HepG2 (cell line): ENCODE results near the gene TST. TPM values are rescaled to one million over a fixed set of nuclear protein-coding genes. Genes with fewer than 3 reads are reported as not detected.
A peak's percentile ranks its signal among the peaks of the same experiment; 100 is the strongest.

Source experiments
- AKAP8 ChIP-seq: sonication (generic); formaldehyde crosslinking; IDR thresholded peaks from 2 replicates; pipeline ENCODE4 v1.5.1; 2020; ENCODE audit warnings: mild to moderate bottlenecking, missing genetic modification reagents
- CEBPG ChIP-seq: IDR thresholded peaks from 2 replicates; pipeline ENCODE4 v1.6.1; 2016
- ESRRA ChIP-seq: sonication (generic); formaldehyde crosslinking; IDR thresholded peaks from 2 replicates; pipeline ENCODE4 v1.5.1; 2020; ENCODE audit warnings: mild to moderate bottlenecking, low read depth, missing genetic modification reagents
- FOXA1 ChIP-seq, 2 experiments: fragments of 450-650 bp in 1 of 2; sonication (generic) in 1 of 2; formaldehyde crosslinking in 1 of 2; IDR thresholded peaks; 2 replicates each; pipeline versions ENCODE4 v1.4.0 to v1.6.1; 2016 to 2020; ENCODE audit warnings: missing genetic modification reagents in 1 of 2
- JUN ChIP-seq: sonication (generic); formaldehyde crosslinking; IDR thresholded peaks from 2 replicates; pipeline ENCODE4 v1.4.0; 2020; ENCODE audit warnings: mild to moderate bottlenecking, missing genetic modification reagents
- MAF1 ChIP-seq: sonication (generic); formaldehyde crosslinking; IDR thresholded peaks from 2 replicates; pipeline ENCODE4 v1.5.0; 2020; ENCODE audit warnings: missing genetic modification reagents, borderline replicate concordance
- MYC ChIP-seq: sonication (generic); formaldehyde crosslinking; IDR thresholded peaks from 2 replicates; pipeline ENCODE4 v1.9.0; 2021; ENCODE audit warnings: missing genetic modification reagents, borderline replicate concordance
- PRPF4 ChIP-seq: fragments of 200-400 bp; formaldehyde crosslinking; IDR thresholded peaks from 2 replicates; pipeline ENCODE4 v1.6.1; 2016; ENCODE audit warnings: low read length, low read depth; ENCODE audit not compliant: poor library complexity, severe bottlenecking
- RFXAP ChIP-seq: sonication (generic); formaldehyde crosslinking; IDR thresholded peaks from 2 replicates; pipeline ENCODE4 v1.4.0; 2020; ENCODE audit warnings: missing genetic modification reagents, borderline replicate concordance
- SCMH1 ChIP-seq: sonication (generic); formaldehyde crosslinking; IDR thresholded peaks from 2 replicates; pipeline ENCODE4 v1.9.0; 2021; ENCODE audit warnings: missing genetic modification reagents, mild to moderate bottlenecking, borderline replicate concordance
- SRSF4 ChIP-seq: fragments of 200-400 bp; formaldehyde crosslinking; IDR thresholded peaks from one replicate; pipeline ENCODE4 v1.6.1; 2018; ENCODE audit warnings: mild to moderate bottlenecking, low read depth, low read length, moderate library complexity; ENCODE audit not compliant: poor library complexity, severe bottlenecking
- ZEB1 ChIP-seq: IDR thresholded peaks from 2 replicates; pipeline ENCODE4 v1.6.1; 2012; ENCODE audit warnings: mild to moderate bottlenecking, low read depth, inconsistent platforms; ENCODE audit not compliant: insufficient replicate concordance
- ZIK1 ChIP-seq: sonication (generic); formaldehyde crosslinking; IDR thresholded peaks from 2 replicates; pipeline ENCODE4 v1.5.0; 2020; ENCODE audit warnings: mild to moderate bottlenecking, low read depth, missing genetic modification reagents, borderline replicate concordance
- ZMYM3 ChIP-seq: sonication (generic); formaldehyde crosslinking; IDR thresholded peaks from 2 replicates; pipeline ENCODE4 v1.5.1; 2020; ENCODE audit warnings: mild to moderate bottlenecking, missing genetic modification reagents
- ZNF660 ChIP-seq: sonication (generic); formaldehyde crosslinking; IDR thresholded peaks from 2 replicates; pipeline ENCODE4 v1.5.1; 2020; ENCODE audit warnings: mild to moderate bottlenecking, low read depth, missing genetic modification reagents, borderline replicate concordance
- polyA plus RNA-seq, 8 experiments: library from polyadenylated mRNA; depleted of rRNA in 3 of 8; stranded (reverse) in 7 of 8; unstranded in 1 of 8; fragments of >200 nt; fragmentation: Illumina TruSeq in 4 of 8; extraction: Trizol in 4 of 8; gene quantifications; 2 replicates each; pipeline versions ENCODE4 v1.2.1 to v1.2.3, GENCODE V29; 2011 to 2016; ENCODE audit warnings: low read depth in 4 of 8, missing spikeins in 1 of 8, mixed read lengths in 1 of 8; ENCODE audit not compliant: insufficient read depth in 1 of 8
- total RNA-seq, 5 experiments: library from RNA; depleted of rRNA; stranded (reverse); fragments of >200 nt; fragmentation: Illumina TruSeq; extraction: Trizol; gene quantifications; 2 replicates each; pipeline ENCODE4 v1.2.3, GENCODE V29; 2016; ENCODE audit warnings: low read depth in 1 of 5
- TF ChIP-seq, protein P1 (sequence below): sonication (generic); formaldehyde crosslinking; IDR thresholded peaks from 2 replicates; pipeline ENCODE4 v1.4.0; 2020; ENCODE audit warnings: mild to moderate bottlenecking, missing genetic modification reagents
- TF ChIP-seq, protein P2 (sequence below): sonication (generic); formaldehyde crosslinking; IDR thresholded peaks from 2 replicates; pipeline ENCODE4 v1.5.1; 2020; ENCODE audit warnings: mild to moderate bottlenecking, missing genetic modification reagents, moderate library complexity
- TF ChIP-seq, protein P3 (sequence below): sonication (generic); formaldehyde crosslinking; IDR thresholded peaks from 2 replicates; pipeline ENCODE4 v1.4.0; 2020; ENCODE audit warnings: missing genetic modification reagents
- TF ChIP-seq, protein P4 (sequence below): sonication (generic); formaldehyde crosslinking; IDR thresholded peaks from 2 replicates; pipeline ENCODE4 v1.4.0; 2020; ENCODE audit warnings: missing genetic modification reagents

The TST gene
- total and polyA plus RNA-seq, 2 of the 13 experiments (the other 11 are each of a cell fraction or from before 2014, with no cell fraction given), result 44.6 to 63.6 TPM

DNA sequence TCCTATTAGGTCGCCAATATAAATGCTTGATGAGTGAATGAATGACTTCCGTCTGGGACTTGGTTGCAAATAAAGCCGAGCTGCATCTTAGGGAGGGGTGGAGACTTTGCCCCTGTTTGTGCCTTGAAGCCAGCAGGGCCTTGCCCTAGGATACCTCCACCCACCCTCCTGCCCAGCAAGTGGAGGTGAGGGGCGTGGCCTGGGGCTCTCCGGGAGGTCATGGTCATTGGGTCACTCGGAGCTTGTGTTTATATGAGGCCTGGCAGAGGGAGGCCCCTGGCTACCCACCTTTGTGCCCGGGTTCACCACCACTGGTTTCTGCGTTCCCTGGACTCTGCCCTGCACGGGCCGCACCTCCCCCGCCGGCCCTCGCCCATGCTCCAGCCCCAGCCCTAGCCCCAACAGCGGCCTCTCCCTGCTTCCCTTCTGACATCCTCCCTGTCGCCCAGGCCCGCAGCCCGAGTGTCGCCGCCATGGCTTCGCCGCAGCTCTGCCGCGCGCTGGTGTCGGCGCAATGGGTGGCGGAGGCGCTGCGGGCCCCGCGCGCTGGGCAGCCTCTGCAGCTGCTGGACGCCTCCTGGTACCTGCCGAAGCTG lies 4.6 kb upstream of the TST start (continued):
- TF ChIP-seq, protein P1, sequence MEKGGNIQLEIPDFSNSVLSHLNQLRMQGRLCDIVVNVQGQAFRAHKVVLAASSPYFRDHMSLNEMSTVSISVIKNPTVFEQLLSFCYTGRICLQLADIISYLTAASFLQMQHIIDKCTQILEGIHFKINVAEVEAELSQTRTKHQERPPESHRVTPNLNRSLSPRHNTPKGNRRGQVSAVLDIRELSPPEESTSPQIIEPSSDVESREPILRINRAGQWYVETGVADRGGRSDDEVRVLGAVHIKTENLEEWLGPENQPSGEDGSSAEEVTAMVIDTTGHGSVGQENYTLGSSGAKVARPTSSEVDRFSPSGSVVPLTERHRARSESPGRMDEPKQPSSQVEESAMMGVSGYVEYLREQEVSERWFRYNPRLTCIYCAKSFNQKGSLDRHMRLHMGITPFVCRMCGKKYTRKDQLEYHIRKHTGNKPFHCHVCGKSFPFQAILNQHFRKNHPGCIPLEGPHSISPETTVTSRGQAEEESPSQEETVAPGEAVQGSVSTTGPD (CRISPR knock-in tag), result peak; percentile 53; the same call in 1 of the 2 replicates
- TF ChIP-seq, protein P2, sequence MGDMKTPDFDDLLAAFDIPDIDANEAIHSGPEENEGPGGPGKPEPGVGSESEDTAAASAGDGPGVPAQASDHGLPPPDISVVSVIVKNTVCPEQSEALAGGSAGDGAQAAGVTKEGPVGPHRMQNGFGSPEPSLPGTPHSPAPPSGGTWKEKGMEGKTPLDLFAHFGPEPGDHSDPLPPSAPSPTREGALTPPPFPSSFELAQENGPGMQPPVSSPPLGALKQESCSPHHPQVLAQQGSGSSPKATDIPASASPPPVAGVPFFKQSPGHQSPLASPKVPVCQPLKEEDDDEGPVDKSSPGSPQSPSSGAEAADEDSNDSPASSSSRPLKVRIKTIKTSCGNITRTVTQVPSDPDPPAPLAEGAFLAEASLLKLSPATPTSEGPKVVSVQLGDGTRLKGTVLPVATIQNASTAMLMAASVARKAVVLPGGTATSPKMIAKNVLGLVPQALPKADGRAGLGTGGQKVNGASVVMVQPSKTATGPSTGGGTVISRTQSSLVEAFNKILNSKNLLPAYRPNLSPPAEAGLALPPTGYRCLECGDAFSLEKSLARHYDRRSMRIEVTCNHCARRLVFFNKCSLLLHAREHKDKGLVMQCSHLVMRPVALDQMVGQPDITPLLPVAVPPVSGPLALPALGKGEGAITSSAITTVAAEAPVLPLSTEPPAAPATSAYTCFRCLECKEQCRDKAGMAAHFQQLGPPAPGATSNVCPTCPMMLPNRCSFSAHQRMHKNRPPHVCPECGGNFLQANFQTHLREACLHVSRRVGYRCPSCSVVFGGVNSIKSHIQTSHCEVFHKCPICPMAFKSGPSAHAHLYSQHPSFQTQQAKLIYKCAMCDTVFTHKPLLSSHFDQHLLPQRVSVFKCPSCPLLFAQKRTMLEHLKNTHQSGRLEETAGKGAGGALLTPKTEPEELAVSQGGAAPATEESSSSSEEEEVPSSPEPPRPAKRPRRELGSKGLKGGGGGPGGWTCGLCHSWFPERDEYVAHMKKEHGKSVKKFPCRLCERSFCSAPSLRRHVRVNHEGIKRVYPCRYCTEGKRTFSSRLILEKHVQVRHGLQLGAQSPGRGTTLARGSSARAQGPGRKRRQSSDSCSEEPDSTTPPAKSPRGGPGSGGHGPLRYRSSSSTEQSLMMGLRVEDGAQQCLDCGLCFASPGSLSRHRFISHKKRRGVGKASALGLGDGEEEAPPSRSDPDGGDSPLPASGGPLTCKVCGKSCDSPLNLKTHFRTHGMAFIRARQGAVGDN, result peak; percentile 95
- TF ChIP-seq SCMH1 (CRISPR knock-in tag) (no peak), ESRRA (peak; percentile 90), ZNF660 (CRISPR knock-in tag) (no peak), FOXA1 (IDR thresholded peaks at IDR 0.05) (no peak), FOXA1 (CRISPR knock-in tag; IDR thresholded peaks at IDR 0.05) (peak; percentile 19; the same call in 1 of the 2 replicates), MAF1 (CRISPR knock-in tag) (no peak), AKAP8 (CRISPR knock-in tag) (peak; percentile 91), PRPF4 (peak; percentile 91), SRSF4 (no peak), ZEB1 (no peak), JUN (CRISPR knock-in tag) (peak; percentile 37; the same call in 1 of the 2 replicates), RFXAP (CRISPR knock-in tag) (no peak; the same call in 1 of the 2 replicates), MYC (CRISPR knock-in tag) (peak; percentile 73), ZIK1 (CRISPR knock-in tag) (no peak), ZMYM3 (CRISPR knock-in tag) (peak; percentile 67), CEBPG (CRISPR knock-in tag) (peak; percentile 42; the same call in 1 of the 2 replicates)
- TF ChIP-seq, protein P3, sequence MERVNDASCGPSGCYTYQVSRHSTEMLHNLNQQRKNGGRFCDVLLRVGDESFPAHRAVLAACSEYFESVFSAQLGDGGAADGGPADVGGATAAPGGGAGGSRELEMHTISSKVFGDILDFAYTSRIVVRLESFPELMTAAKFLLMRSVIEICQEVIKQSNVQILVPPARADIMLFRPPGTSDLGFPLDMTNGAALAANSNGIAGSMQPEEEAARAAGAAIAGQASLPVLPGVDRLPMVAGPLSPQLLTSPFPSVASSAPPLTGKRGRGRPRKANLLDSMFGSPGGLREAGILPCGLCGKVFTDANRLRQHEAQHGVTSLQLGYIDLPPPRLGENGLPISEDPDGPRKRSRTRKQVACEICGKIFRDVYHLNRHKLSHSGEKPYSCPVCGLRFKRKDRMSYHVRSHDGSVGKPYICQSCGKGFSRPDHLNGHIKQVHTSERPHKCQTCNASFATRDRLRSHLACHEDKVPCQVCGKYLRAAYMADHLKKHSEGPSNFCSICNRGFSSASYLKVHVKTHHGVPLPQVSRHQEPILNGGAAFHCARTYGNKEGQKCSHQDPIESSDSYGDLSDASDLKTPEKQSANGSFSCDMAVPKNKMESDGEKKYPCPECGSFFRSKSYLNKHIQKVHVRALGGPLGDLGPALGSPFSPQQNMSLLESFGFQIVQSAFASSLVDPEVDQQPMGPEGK (CRISPR knock-in tag), result peak; percentile 56
- TF ChIP-seq, protein P4, sequence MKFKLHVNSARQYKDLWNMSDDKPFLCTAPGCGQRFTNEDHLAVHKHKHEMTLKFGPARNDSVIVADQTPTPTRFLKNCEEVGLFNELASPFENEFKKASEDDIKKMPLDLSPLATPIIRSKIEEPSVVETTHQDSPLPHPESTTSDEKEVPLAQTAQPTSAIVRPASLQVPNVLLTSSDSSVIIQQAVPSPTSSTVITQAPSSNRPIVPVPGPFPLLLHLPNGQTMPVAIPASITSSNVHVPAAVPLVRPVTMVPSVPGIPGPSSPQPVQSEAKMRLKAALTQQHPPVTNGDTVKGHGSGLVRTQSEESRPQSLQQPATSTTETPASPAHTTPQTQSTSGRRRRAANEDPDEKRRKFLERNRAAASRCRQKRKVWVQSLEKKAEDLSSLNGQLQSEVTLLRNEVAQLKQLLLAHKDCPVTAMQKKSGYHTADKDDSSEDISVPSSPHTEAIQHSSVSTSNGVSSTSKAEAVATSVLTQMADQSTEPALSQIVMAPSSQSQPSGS (CRISPR knock-in tag), result no peak
